ENCODE results near the gene GPATCH2L. TPM values are rescaled to one million over a fixed set of nuclear protein-coding genes. Genes with fewer than 3 reads are reported as not detected.

Gene GPATCH2L
- total RNA-seq, 1 donor from 2014 or later: 76.6 TPM

DNA sequence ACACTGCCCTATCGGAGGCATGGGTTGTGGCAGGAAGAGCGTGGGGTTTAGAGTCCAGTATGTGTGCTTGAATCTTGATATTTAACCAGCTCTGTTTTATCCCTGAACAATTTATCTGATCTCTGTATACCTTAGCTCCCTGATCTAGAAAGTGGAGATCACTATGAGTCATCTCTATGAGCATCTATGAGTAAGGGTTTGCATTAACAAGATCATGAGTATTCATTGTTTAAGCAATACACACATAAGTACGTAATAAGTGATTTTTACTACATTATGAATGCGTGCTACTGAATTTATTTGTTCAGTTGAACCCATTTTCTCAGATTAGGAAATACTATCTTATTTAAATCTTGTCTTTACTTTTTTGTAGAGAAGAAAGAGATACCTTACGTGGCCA, 49.4 kb downstream of the GPATCH2L start:
- no peak for DNase-seq

- no peak for DNase-seq
These were observed 51.6 kb downstream of the GPATCH2L start for GRCh38 chr14:76203086-76204001.

- DNase-seq: no peak
These were observed 52.9 kb downstream of the GPATCH2L start for GRCh38 chr14:76204461-76205230.

DNA sequence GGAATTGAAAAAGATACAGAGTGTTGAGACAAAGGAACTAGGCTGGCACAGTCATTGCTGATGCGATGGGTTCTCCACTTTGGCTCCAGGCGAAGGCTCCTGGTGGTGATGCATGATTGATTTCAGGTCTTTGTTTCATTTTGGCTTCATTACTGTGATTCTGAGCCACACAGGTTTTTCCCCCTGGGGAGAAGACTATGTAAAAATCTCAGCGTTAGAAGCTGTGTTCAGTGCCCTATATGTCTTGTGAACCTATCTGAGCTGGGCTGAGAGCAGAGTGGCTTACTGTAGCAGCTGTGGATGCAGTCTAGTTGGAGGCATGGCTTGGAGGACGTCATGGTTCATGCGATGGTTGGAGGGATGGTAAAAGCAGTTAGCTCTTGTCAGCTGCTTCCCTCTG, 54.0 kb downstream of the GPATCH2L start:
- no peak for DNase-seq

DNA sequence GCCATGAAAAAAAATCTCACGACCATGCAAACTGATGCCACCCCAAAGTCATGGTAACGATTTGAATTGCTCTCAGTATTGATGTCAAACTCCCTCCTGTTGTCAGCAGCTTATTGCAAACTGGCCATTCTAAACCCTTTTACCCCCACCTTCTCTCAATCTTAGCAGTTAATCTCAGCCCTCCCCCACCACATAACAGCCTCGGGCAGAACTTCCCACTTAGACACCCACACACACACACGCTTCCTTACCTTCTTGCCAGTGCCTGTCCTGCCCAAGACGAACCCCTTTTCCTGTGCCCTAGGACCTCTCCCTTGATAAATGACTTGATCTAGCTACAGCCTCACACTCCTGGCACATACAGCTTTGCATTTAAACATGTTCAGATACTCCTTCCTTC, 56.6 kb downstream of the GPATCH2L start:
- DNase-seq: no peak

- no peak for DNase-seq
These were observed 60.5 kb downstream of the GPATCH2L start for GRCh38 chr14:76212242-76212641.

- no peak for DNase-seq
These were observed 65.5 kb downstream of the GPATCH2L start for GRCh38 chr14:76217179-76217578.

GRCh38 chr14:76218662-76219061, 66.9 kb downstream of the GPATCH2L start:
- DNase-seq: no peak

DNA sequence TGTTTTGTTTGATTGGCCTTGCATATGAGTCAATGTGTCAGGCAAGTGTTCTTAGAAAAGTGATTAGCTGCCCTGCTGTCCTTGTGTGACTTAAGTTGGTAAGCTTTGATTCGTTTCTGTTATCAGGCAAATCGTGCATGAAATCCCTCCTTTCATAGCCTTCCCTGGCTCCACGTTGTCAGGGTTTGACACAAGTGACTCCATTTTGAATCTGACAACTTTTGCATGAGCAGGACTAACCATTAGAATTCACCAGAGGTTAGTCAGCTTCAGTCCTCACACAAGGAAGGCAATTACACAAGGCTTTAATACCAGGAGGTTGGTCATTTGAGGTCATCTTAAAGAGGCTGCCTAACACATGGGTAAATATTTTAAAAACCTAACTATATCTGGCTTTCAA, 68.2 kb downstream of the GPATCH2L start:
- DNase-seq: no peak

DNA sequence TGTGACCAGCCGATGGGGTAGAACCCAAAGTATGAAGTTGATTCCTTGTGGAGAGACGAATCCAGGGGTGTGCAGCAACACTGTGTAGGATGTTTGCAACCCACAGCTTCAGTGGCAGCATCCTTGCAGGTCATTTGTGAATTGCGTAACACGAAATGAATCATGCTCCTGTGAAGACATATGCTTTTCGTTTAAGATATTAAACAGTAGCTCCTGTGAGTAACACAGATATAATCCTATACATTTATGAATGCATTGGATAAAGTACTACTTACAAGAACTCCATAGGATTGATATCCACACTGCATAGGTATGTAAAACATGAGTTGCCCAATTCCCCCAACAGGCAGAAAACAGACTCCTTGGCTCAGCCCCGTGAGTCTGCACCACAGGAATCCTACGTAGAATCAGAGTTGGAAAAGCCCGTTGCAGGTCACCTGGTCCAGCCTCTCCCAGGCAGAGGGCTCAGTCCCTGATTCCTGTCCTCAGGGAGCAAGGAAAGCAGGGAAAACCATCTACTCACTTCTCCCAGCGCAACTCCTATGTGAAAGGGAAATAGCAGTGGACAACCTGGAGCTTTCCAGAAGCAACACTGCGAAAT, 75.8 kb downstream of the GPATCH2L start:
- DNase-seq: no peak

GRCh38 chr14:76228138-76228537, 76.4 kb downstream of the GPATCH2L start:
- DNase-seq: no peak

DNA sequence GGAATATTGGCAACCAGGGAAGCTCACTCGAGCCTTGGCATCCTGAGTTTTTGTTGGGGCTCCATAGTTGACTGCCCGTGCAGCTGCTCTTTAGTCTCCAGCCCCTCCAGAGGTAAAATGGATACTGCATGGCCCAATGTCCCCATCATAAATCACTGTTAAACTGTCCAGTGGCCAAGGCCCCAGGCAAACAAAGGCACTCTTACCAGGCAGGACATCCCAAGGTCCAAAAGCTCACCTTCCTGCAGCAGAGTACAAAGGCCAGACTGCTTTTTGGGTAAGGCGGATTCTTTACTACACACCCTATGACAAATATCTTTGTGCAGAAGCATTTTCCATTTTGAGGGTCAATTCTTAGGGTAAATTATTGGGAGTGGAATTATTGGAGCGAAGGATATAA, 81.1 kb downstream of the GPATCH2L start:
- DNase-seq: no peak

- no peak for DNase-seq
These were observed 83.9 kb downstream of the GPATCH2L start for GRCh38 chr14:76235628-76236027.

- peak; percentile 31 for DNase-seq
These were observed 84.7 kb downstream of the GPATCH2L start for GRCh38 chr14:76236172-76237130.

DNA sequence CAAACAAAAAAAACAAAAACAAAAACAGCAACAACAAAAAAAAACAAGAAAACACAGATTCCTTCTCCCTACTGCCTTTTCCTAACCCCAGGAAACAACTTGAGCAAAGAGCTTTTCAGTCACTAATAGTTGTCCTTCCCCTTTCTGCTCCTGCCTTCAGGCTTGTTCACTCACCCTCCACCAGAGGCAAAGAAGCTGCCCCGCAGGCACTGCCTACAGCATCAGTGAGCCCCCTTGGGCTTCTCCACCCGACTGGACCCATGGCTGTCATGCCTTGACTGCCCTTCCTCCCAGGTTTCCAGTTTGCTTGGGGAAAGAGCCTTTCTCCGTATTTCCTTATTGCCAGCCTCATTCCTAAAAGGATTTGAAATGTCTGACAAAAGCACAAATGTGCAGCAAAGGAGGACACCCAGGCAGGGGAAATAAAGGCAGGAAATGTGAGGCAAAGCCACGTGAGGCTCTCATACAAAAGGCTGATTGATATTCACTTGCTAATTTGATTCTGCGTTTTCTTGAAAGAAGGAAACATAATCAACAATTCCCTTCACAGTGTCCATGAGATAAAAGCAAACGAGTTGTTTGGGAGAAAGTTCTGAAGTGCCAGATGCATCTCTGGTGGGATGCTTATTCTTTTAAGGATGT, 85.7 kb downstream of the GPATCH2L start:
- DNase-seq: no peak

- no peak for DNase-seq
These were observed 93.4 kb downstream of the GPATCH2L start for GRCh38 chr14:76245097-76245496.

DNA sequence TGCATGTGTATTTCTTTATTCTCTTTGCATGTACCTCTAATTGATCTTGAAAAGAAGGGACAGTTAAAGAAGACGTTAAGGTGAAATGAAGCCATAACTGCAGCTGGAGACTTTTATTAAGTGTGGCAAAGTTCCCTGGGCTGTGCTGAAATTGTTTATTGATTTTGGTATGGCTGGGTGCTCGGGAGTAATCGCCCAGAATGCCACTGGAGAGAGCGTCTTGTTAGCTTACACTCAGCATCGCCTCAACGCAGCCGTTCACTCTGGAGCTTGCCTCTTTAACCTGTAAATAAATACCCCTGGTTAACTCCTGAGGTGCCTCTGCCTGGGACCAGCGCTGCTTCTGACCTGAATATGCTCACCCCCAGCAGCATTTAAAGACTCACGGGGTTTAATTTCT, 98.6 kb downstream of the GPATCH2L start:
- no peak for DNase-seq

GRCh38 chr14:76252471-76252870, 100.7 kb downstream of the GPATCH2L start:
- DNase-seq: no peak

DNA sequence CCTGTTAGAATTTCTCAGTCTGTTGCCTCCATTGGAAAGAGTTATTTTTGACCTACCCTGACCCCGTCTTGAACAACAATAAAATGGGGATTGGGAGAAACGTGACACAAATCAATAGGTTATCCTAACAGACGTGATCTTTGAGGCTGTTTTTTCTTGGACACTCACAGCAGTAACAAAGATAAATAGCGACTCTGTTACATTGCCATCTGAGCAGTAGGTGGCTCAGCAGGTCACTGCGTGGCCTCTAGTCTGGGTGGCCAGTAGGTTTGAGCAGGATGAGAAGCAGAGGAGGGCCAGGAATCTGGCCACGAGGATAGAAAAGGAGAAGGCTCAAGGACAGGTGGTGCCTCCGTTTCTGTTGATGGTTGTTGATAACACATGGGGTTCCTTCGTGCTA, 101.4 kb downstream of the GPATCH2L start:
- DNase-seq: no peak

- no peak for DNase-seq
These were observed 104.8 kb downstream of the GPATCH2L start for GRCh38 chr14:76256545-76256944.

GRCh38 chr14:76257111-76257803, 105.5 kb downstream of the GPATCH2L start:
- DNase-seq: no peak

All from tongue (tissue), 2 donors.